ENCODE data around the gene CAMTA1.

CAMTA1 gene

DNA sequence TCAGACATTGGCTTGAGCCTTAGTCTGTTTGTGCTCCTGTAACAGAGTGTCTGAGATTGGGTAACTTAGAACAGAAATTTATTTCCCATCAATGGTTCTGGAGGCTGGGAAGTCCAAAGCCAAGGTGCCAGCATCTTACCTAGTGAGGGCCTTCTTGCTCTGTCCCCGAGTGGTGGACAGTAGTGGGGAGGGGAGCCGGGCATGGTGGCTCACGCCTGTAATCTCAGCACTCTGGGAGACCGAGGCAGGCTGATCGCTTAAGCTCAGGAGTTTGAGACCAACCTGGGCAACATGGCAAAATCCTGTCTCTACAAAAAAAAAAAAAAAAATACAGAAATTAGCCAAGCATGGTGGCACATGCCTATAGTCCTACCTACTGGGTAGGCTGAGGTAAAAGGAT is 649.3 kb downstream of the CAMTA1 start:
- no peak overlapping the region for H3K4me3 ChIP-seq (ENCODE audit: low read length)
- TF ChIP-seq CTCF (IDR thresholded peaks at IDR 0.05; ENCODE audit: insufficient read depth, low read depth, low read length, missing control alignments): no peak
- no peak for DNase-seq (ENCODE audit: low read depth)

- no peak for TF ChIP-seq CTCF (IDR thresholded peaks at IDR 0.05; ENCODE audit: insufficient read depth, low read depth, low read length, missing control alignments)
- no peak overlapping the region for H3K4me3 ChIP-seq (ENCODE audit: low read length)
- peak; percentile 15 for DNase-seq (ENCODE audit: low read depth)
Measured at GRCh38 chr1:7435276-7436055, 650.2 kb downstream of the CAMTA1 start.

- no peak for DNase-seq (ENCODE audit: low read depth)
- no peak for TF ChIP-seq CTCF (IDR thresholded peaks at IDR 0.05; ENCODE audit: insufficient read depth, low read depth, low read length, missing control alignments)
- no peak overlapping the region for H3K4me3 ChIP-seq (ENCODE audit: low read length)
Measured at GRCh38 chr1:7436056-7437005, 651.1 kb downstream of the CAMTA1 start.

DNA sequence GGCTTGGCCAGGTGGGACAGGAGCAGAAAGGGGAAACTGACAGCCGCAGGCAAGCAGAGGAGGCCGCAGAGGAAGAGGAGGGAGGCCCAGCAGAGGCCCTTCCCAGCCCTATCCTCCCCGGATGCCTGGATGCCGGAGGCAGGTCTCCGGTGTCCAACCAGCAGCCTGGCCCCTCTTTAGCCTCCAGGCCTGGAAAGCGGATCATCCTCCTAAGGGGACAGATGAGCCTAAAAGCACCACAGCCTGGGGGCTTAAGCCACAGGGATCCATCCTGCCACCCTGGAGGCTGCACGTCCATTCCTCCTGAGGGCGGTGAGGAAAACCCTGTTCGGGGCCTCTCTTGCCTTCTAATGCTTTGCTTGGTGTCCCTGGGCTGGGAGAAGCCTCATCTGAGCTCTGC is 651.8 kb downstream of the CAMTA1 start:
- no peak for DNase-seq (ENCODE audit: low read depth)
- no peak for TF ChIP-seq CTCF (IDR thresholded peaks at IDR 0.05; ENCODE audit: insufficient read depth, low read depth, low read length, missing control alignments)
- no peak overlapping the region for H3K4me3 ChIP-seq (ENCODE audit: low read length)

GRCh38 chr1:7437608-7438395 is 652.5 kb downstream of the CAMTA1 start:
- no peak for TF ChIP-seq CTCF (IDR thresholded peaks at IDR 0.05; ENCODE audit: insufficient read depth, low read depth, low read length, missing control alignments)
- no peak for DNase-seq (ENCODE audit: low read depth)
- no peak overlapping the region for H3K4me3 ChIP-seq (ENCODE audit: low read length)

GRCh38 chr1:7438396-7438785 is 653.1 kb downstream of the CAMTA1 start:
- DNase-seq (ENCODE audit: low read depth): no peak
- H3K4me3 ChIP-seq (ENCODE audit: low read length): no peak overlapping the region
- no peak for TF ChIP-seq CTCF (IDR thresholded peaks at IDR 0.05; ENCODE audit: insufficient read depth, low read depth, low read length, missing control alignments)

All from epithelial cell of esophagus (primary cell).